CD4-positive, alpha-beta T cell treated with Interleukin-15 for 4 hours (primary cell): Measurements from ENCODE around the gene PGAP6.

ENCODE experiments used
- DNase-seq: peaks from one replicate; pipeline ENCODE4 v3.0.0-alpha.2; 2020; ENCODE audit warnings: low spot score

The PGAP6 gene

GRCh38 chr16:324451-325334, 57.1 kb downstream of the PGAP6 start:
- DNase-seq = peak; percentile 59

GRCh38 chr16:324201-324450, 57.7 kb downstream of the PGAP6 start:
- DNase-seq = no peak

DNA sequence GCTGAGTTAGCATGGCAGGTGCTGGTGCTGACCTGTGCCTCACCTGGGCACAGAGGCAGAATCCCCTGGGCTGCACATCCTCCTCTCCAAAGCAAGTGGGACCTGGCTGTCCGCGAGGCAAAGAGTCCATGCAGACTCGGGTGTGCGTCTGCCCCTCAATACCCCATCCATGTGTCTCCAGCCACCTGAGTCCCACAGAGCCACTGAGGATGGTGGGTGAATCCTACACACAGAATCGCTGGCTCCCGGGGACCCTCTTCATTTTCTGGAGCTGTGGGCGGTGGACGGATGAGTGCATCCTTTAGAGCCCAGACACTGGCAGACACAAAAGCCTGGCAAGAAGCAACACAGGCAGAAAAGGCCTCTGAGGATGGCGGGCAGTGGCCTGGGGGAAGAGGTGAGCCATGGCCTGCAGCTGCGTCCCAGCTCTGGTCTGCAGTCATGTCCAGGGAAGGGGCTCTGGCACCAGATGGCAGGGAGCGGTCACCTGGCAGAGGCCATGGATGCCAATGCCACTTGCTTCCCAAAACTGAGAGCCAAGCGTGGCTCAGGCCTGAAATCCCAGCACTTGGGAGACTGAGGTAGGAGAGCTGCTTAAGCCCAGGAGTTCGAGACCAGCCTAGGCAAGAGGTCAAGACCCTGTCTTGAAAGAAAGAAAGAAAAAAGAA, 59.2 kb downstream of the PGAP6 start:
- no peak for DNase-seq

GRCh38 chr16:321532-321931, 60.2 kb downstream of the PGAP6 start:
- no peak for DNase-seq
